Measurements from ENCODE around the gene S1PR3.
"Not testable (repeated sequence)": the region's sequence is repeated elsewhere in the genome, so short reads cannot be mapped to it uniquely, and the experiment has no call there.

Gene S1PR3

GRCh38 chr9:88991066-88992034 lies at the start of gene S1PR3:
Gene S1PR3, plus strand, starts transcription at chr9:88991468. Its CDS starts 9,733 bp downstream, at chr9:89001201.
- Histone ChIP-seq H3K27me3 (ENCODE audit: control insufficient read depth, insufficient read depth, low read length) (peaks cover 4% of the 10 kb centered on the region), H3K9ac (ENCODE audit: low read length) (no peak within 1 kb of the TSS), H3K36me3 (ENCODE audit: control insufficient read depth, insufficient read depth, low read length) (no peaks in the 10 kb centered on the region), H3K4me3 (ENCODE audit: low read length) (peak within 1 kb of the TSS; percentile 82), H3K27ac (ENCODE audit: low read depth, low read length) (peak within 1 kb of the TSS; percentile 65), H3K4me1 (ENCODE audit: control insufficient read depth, insufficient read depth, low read length) (peaks cover 28% of the 10 kb centered on the region)

GRCh38 chr9:88941586-88941985 lies 49.7 kb upstream of the S1PR3 start:
- H3K36me3 ChIP-seq (ENCODE audit: control insufficient read depth, insufficient read depth, low read length); H3K4me1 ChIP-seq (ENCODE audit: control insufficient read depth, insufficient read depth, low read length); H3K27me3 ChIP-seq (ENCODE audit: control insufficient read depth, insufficient read depth, low read length); H3K9ac ChIP-seq (ENCODE audit: low read length); H3K4me3 ChIP-seq (ENCODE audit: low read length); H3K27ac ChIP-seq (ENCODE audit: low read depth, low read length): not testable (repeated sequence)

GRCh38 chr9:88942411-88942810 lies 48.9 kb upstream of the S1PR3 start:
- H3K27me3 ChIP-seq (ENCODE audit: control insufficient read depth, insufficient read depth, low read length) = no peaks in the 10 kb centered on the region
- no peak overlapping the region for H3K4me3 ChIP-seq (ENCODE audit: low read length)
- H3K27ac ChIP-seq (ENCODE audit: low read depth, low read length) = no peak overlapping the region
- H3K4me1 ChIP-seq (ENCODE audit: control insufficient read depth, insufficient read depth, low read length) = peaks cover 3% of the 10 kb centered on the region
- no peaks in the 10 kb centered on the region for H3K36me3 ChIP-seq (ENCODE audit: control insufficient read depth, insufficient read depth, low read length)
- no peak overlapping the region for H3K9ac ChIP-seq (ENCODE audit: low read length)

- H3K4me3 ChIP-seq (ENCODE audit: low read length) = no peak overlapping the region
- peaks cover 23% of the 10 kb centered on the region for H3K4me1 ChIP-seq (ENCODE audit: control insufficient read depth, insufficient read depth, low read length)
- no peaks in the 10 kb centered on the region for H3K27me3 ChIP-seq (ENCODE audit: control insufficient read depth, insufficient read depth, low read length)
- H3K36me3 ChIP-seq (ENCODE audit: control insufficient read depth, insufficient read depth, low read length) = no peaks in the 10 kb centered on the region
- H3K9ac ChIP-seq (ENCODE audit: low read length) = no peak overlapping the region
- H3K27ac ChIP-seq (ENCODE audit: low read depth, low read length) = no peak overlapping the region
Measured at GRCh38 chr9:88945636-88946333, 45.5 kb upstream of the S1PR3 start.

- Histone ChIP-seq H3K9ac (ENCODE audit: low read length) (no peak overlapping the region), H3K4me1 (ENCODE audit: control insufficient read depth, insufficient read depth, low read length) (peaks cover 26% of the 10 kb centered on the region), H3K27ac (ENCODE audit: low read depth, low read length) (no peak overlapping the region), H3K27me3 (ENCODE audit: control insufficient read depth, insufficient read depth, low read length) (no peaks in the 10 kb centered on the region), H3K36me3 (ENCODE audit: control insufficient read depth, insufficient read depth, low read length) (no peaks in the 10 kb centered on the region), H3K4me3 (ENCODE audit: low read length) (peak overlapping the region; percentile 44)
Measured at GRCh38 chr9:88947581-88948573, 43.4 kb upstream of the S1PR3 start.

- Histone ChIP-seq H3K27ac (ENCODE audit: low read depth, low read length) (peak overlapping the region; percentile 74), H3K36me3 (ENCODE audit: control insufficient read depth, insufficient read depth, low read length) (no peaks in the 10 kb centered on the region), H3K9ac (ENCODE audit: low read length) (no peak overlapping the region), H3K27me3 (ENCODE audit: control insufficient read depth, insufficient read depth, low read length) (no peaks in the 10 kb centered on the region), H3K4me1 (ENCODE audit: control insufficient read depth, insufficient read depth, low read length) (peaks cover 26% of the 10 kb centered on the region), H3K4me3 (ENCODE audit: low read length) (no peak overlapping the region)
Measured at GRCh38 chr9:88949425-88949824, 41.8 kb upstream of the S1PR3 start.

GRCh38 chr9:88949961-88950340 lies 41.3 kb upstream of the S1PR3 start:
- no peak overlapping the region for H3K9ac ChIP-seq (ENCODE audit: low read length)
- H3K4me3 ChIP-seq (ENCODE audit: low read length) = no peak overlapping the region
- peak overlapping the region; percentile 74 for H3K27ac ChIP-seq (ENCODE audit: low read depth, low read length)
- H3K4me1 ChIP-seq (ENCODE audit: control insufficient read depth, insufficient read depth, low read length) = peaks cover 26% of the 10 kb centered on the region
- no peaks in the 10 kb centered on the region for H3K27me3 ChIP-seq (ENCODE audit: control insufficient read depth, insufficient read depth, low read length)
- no peaks in the 10 kb centered on the region for H3K36me3 ChIP-seq (ENCODE audit: control insufficient read depth, insufficient read depth, low read length)

GRCh38 chr9:88950341-88951154 lies 40.7 kb upstream of the S1PR3 start:
- H3K9ac ChIP-seq (ENCODE audit: low read length) = no peak overlapping the region
- no peak overlapping the region for H3K4me3 ChIP-seq (ENCODE audit: low read length)
- H3K36me3 ChIP-seq (ENCODE audit: control insufficient read depth, insufficient read depth, low read length) = no peaks in the 10 kb centered on the region
- peaks cover 26% of the 10 kb centered on the region for H3K4me1 ChIP-seq (ENCODE audit: control insufficient read depth, insufficient read depth, low read length)
- H3K27me3 ChIP-seq (ENCODE audit: control insufficient read depth, insufficient read depth, low read length) = no peaks in the 10 kb centered on the region
- H3K27ac ChIP-seq (ENCODE audit: low read depth, low read length) = peak overlapping the region; percentile 74

- Histone ChIP-seq H3K4me3 (ENCODE audit: low read length) (no peak overlapping the region), H3K4me1 (ENCODE audit: control insufficient read depth, insufficient read depth, low read length) (peaks cover 26% of the 10 kb centered on the region), H3K27ac (ENCODE audit: low read depth, low read length) (no peak overlapping the region), H3K27me3 (ENCODE audit: control insufficient read depth, insufficient read depth, low read length) (no peaks in the 10 kb centered on the region), H3K9ac (ENCODE audit: low read length) (no peak overlapping the region), H3K36me3 (ENCODE audit: control insufficient read depth, insufficient read depth, low read length) (no peaks in the 10 kb centered on the region)
Measured at GRCh38 chr9:88951155-88951542, 40.1 kb upstream of the S1PR3 start.

- H3K4me1 ChIP-seq (ENCODE audit: control insufficient read depth, insufficient read depth, low read length) = peaks cover 26% of the 10 kb centered on the region
- H3K36me3 ChIP-seq (ENCODE audit: control insufficient read depth, insufficient read depth, low read length) = no peaks in the 10 kb centered on the region
- H3K4me3 ChIP-seq (ENCODE audit: low read length) = no peak overlapping the region
- H3K9ac ChIP-seq (ENCODE audit: low read length) = no peak overlapping the region
- H3K27ac ChIP-seq (ENCODE audit: low read depth, low read length) = no peak overlapping the region
- H3K27me3 ChIP-seq (ENCODE audit: control insufficient read depth, insufficient read depth, low read length) = no peaks in the 10 kb centered on the region
Measured at GRCh38 chr9:88952086-88952615, 39.1 kb upstream of the S1PR3 start.

- H3K9ac ChIP-seq (ENCODE audit: low read length) = no peak overlapping the region
- H3K4me1 ChIP-seq (ENCODE audit: control insufficient read depth, insufficient read depth, low read length) = peaks cover 18% of the 10 kb centered on the region
- H3K27ac ChIP-seq (ENCODE audit: low read depth, low read length) = no peak overlapping the region
- H3K36me3 ChIP-seq (ENCODE audit: control insufficient read depth, insufficient read depth, low read length) = no peaks in the 10 kb centered on the region
- no peaks in the 10 kb centered on the region for H3K27me3 ChIP-seq (ENCODE audit: control insufficient read depth, insufficient read depth, low read length)
- H3K4me3 ChIP-seq (ENCODE audit: low read length) = no peak overlapping the region
Measured at GRCh38 chr9:88952976-88953375, 38.3 kb upstream of the S1PR3 start.
